Measurements from ENCODE around the gene SPSB3. TPM values are rescaled to one million over a fixed set of nuclear protein-coding genes. Genes with fewer than 3 reads are reported as not detected.

Gene SPSB3
- total and polyA plus RNA-seq, 2 experiments from 2014 or later: 96.4 to 101 TPM

DNA sequence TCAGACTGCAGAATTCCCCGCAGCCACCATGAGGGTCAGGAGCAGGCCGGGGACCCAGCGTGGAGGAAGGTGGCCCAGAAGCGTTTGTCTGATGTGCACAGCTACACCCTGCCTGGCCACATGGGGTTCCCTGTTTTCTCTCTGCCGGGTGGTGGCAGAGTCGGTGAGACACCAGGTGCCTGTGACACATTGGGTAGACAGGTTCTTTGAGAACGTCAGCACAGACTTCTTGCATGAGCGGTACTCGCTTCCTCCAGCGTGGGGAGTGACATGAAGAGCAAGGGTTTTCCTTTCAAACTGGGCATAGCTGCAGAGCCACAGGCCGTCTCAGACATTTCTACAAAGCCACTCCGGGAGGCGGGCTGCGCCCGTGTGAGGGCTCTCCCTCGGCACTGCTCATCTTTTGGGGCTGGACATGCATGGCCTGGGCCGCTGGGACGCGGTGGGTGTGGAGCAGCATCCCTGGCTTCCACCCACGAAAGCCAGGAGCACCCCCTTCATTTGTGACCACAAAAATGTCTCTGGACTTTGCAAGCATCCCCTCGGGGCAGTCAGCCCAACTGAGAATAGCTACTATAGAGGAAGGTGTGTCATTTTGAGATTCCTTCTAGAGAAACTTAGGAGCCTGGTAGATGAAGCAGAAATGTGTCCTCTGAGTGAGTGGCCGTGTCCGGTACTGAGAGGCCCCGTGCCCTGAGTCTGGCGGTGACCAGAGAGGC lies 37.0 kb downstream of the SPSB3 start:
- H3K9me3 ChIP-seq (ENCODE audit: low read depth): no peaks in the 10 kb centered on the region
- no peaks in the 10 kb centered on the region for H3K27me3 ChIP-seq
- no peak overlapping the region for H3K27ac ChIP-seq
- TF ChIP-seq CTCF (IDR thresholded peaks at IDR 0.05; ENCODE audit: low read depth, low read length): no peak
- no peak overlapping the region for H3K4me3 ChIP-seq
- H3K4me1 ChIP-seq (ENCODE audit: low read depth): no peaks in the 10 kb centered on the region
- H3K36me3 ChIP-seq: peaks cover 9% of the 10 kb centered on the region
- DNase-seq (ENCODE audit: low read depth in 1 of 2, low spot score in 1 of 2): peak in 1 of 2 donors; percentile 62

- Histone ChIP-seq H3K36me3 (peaks cover 4% of the 10 kb centered on the region), H3K9me3 (ENCODE audit: low read depth) (no peaks in the 10 kb centered on the region), H3K27ac (no peak overlapping the region), H3K4me1 (ENCODE audit: low read depth) (no peaks in the 10 kb centered on the region), H3K27me3 (no peaks in the 10 kb centered on the region), H3K4me3 (no peak overlapping the region)
- no peak for TF ChIP-seq CTCF (IDR thresholded peaks at IDR 0.05; ENCODE audit: low read depth, low read length)
- DNase-seq (ENCODE audit: low read depth in 1 of 2, low spot score in 1 of 2): no peak
Observed at GRCh38 chr16:1744338-1744840, 38.0 kb downstream of the SPSB3 start.

DNA sequence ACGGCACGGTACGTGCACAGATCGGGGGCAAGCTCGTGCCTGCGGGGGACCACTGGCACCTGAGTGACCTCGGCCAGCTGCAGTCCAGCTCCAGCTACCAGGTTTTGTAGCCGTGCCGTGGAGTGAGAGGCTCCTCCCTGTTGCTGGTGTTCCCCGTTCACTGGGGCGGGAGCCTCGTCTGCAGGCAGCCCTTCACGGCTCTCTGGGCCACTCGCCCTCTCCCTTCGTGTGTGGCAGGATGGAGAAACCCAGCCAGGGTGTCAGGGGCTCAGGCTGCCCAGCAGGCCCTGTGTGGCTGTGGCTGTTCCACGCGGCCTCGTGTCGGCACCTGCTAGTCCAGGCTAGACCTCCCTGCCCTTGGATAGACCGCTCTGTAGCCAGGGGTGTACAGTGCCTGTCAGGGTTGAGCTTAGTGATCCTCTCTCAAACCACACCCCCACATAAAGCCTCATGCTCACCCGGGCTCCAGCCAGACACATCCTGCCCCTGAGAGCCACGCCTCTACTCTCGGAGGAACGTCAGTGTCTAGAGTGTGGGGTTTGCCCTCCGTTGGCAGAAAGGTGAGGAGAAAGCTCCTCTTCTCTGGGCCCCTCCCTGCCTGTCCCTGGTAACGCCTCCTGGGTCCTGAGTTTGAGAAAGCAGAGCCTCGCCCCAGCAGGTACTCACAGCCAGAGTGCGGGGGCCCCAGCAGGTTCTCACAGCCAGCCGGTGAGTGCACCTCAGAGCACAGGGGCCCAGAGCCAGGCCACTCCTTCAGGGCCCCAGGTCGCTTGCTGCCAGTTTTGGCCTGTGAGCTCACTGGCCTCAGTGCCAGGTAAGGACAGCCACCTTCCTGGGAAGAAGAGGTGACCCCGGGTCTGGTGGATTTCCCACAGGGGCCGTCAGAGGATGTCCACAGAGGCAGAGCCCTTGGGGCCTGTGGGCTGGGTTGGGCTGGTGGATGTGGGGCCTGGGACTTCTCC lies 38.7 kb downstream of the SPSB3 start:
- Histone ChIP-seq H3K27ac (no peak overlapping the region), H3K27me3 (no peaks in the 10 kb centered on the region), H3K9me3 (ENCODE audit: low read depth) (no peaks in the 10 kb centered on the region), H3K4me1 (ENCODE audit: low read depth) (no peaks in the 10 kb centered on the region), H3K4me3 (no peak overlapping the region), H3K36me3 (peaks cover 4% of the 10 kb centered on the region)
- no peak for TF ChIP-seq CTCF (IDR thresholded peaks at IDR 0.05; ENCODE audit: low read depth, low read length)
- no peak for DNase-seq (ENCODE audit: low read depth in 1 of 2, low spot score in 1 of 2)

DNA sequence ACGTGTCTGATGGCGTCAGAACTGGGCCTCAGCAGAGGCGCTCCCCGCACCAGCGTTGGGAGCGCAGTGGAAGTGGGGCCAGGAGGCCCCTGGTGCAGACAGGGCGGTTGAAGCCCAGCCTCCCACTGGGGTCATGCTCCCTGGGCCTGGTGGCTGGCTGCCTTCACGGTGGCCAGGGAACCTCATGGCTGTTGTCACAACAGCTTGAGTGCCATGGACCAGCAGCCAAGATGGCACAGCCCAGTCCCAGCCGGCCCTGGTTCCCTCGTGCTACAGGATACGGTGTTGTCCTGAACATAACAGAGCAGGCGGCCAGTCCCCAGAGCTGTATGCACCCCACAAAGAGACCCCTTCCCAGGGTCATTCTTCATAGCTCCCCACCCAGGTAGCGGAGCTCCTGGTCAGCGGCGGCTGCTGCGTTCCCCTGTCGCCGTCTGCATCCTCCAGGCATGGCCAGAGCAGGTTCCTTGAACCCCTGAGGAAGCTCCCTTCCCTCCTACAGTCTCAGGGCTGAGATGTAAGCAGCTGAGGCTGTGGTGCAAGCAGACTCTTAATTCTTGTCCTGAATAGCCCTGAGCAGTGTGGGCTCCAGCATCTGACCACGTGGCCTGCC lies 40.7 kb downstream of the SPSB3 start:
- Histone ChIP-seq H3K4me3 (no peak overlapping the region), H3K9me3 (ENCODE audit: low read depth) (no peaks in the 10 kb centered on the region), H3K4me1 (ENCODE audit: low read depth) (no peaks in the 10 kb centered on the region), H3K27ac (no peak overlapping the region), H3K27me3 (no peaks in the 10 kb centered on the region), H3K36me3 (peaks cover 4% of the 10 kb centered on the region)
- TF ChIP-seq CTCF (IDR thresholded peaks at IDR 0.05; ENCODE audit: low read depth, low read length): no peak
- no peak for DNase-seq (ENCODE audit: low read depth in 1 of 2, low spot score in 1 of 2)

DNA sequence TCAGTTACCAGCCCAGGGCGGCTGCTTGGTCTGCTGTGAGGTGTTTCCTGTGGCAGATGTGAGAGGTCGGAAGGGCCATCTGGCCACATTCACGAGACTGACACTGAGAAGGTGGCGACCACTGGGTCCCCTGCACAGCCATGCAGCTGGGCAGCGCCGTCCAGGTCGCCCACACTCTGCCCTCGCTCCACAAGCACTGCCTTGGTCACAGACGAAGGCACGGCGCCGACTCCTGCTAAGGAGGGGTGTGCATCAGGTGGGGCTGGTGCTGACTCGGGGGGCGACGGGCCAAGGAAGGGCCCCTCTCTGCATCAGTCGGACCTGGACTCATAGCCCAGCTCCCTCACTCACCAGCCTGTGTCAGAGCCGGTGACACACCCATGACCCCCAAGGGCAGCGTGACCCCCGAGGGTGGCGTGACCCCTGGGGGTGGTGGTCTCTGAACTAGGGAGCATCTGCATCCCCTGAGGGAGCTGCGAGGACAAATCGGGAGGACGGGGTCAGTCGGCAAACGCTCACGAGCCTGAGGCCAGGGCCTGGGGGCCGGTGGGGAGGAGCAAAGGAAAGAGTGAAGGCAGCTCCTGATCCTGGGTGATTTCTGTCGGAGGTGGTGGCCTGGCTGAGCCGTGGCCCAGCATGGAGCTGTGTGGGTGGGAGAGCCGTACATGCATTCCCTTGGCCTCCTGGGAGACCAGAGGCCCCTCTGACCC lies 41.4 kb downstream of the SPSB3 start:
- Histone ChIP-seq H3K4me1 (ENCODE audit: low read depth) (no peaks in the 10 kb centered on the region), H3K27me3 (no peaks in the 10 kb centered on the region), H3K36me3 (peaks cover 4% of the 10 kb centered on the region), H3K9me3 (ENCODE audit: low read depth) (no peaks in the 10 kb centered on the region), H3K4me3 (no peak overlapping the region), H3K27ac (no peak overlapping the region)
- no peak for DNase-seq (ENCODE audit: low read depth in 1 of 2, low spot score in 1 of 2)
- TF ChIP-seq CTCF (IDR thresholded peaks at IDR 0.05; ENCODE audit: low read depth, low read length): no peak
